Nucleus accumbens (tissue), 56 donors: ENCODE results near the gene CBS.
"Not testable (repeated sequence)": the region's sequence is repeated elsewhere in the genome, so short reads cannot be mapped to it uniquely, and the experiment has no call there.

Experiments used
- DNase-seq, 56 donors: peaks; one replicate each; lab custom pipeline; 2025; lab: John Stamatoyannopoulos, UW

CBS gene

GRCh38 chr21:43075170-43076022 is at the start of gene CBS:
TSS of gene CBS (minus strand) at chr21:43075835. CDS start at chr21:43072193, 3,642 bp downstream.
- not testable (repeated sequence) for DNase-seq

- DNase-seq, result not testable (repeated sequence)
Observed at GRCh38 chr21:43115956-43116355, 40.3 kb upstream of the CBS start.

DNA sequence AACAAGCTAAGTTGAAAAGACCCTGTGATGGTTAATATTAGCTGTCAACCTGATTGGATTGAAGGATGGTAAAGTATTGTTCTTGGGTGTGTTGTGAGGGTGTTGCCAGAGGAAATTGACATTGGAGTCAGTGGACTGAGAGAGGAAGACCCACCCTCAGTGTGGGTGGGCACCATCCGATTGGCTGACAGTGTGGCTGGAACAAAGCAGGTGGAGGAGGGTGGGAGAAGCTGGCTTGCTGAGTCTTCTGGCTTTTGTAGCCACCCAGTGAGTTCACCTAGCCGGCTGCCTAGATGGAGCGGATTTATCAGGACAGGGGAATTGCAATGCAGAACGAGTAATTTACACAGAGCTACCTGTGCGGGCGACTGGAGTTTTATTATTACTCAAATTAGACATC is 38.8 kb upstream of the CBS start:
- DNase-seq, result not testable (repeated sequence)

- not testable (repeated sequence) for DNase-seq
Observed at GRCh38 chr21:43109006-43109405, 33.4 kb upstream of the CBS start.

DNA sequence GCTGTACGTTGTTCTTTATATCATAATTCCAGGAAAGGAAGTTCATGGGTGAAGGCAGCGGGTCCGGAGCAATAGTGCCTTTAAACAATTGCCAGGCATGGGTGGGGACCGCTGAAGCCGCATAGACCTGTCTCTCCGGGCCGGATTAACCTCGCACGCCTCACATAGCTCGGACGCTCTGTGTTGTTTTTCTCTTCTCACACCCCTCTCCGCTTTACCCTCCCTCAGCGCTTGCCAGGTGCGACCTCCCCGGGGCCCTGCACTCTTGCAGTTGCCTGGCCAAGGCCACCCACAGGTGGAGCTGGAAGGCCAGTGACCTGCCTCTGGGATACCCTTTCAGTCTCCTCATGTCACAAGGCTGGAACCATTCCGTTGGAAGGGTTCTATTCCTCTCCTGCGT is 32.5 kb upstream of the CBS start:
- DNase-seq, result not testable (repeated sequence)

GRCh38 chr21:43107794-43108137 is 32.1 kb upstream of the CBS start:
- DNase-seq, result not testable (repeated sequence)

DNA sequence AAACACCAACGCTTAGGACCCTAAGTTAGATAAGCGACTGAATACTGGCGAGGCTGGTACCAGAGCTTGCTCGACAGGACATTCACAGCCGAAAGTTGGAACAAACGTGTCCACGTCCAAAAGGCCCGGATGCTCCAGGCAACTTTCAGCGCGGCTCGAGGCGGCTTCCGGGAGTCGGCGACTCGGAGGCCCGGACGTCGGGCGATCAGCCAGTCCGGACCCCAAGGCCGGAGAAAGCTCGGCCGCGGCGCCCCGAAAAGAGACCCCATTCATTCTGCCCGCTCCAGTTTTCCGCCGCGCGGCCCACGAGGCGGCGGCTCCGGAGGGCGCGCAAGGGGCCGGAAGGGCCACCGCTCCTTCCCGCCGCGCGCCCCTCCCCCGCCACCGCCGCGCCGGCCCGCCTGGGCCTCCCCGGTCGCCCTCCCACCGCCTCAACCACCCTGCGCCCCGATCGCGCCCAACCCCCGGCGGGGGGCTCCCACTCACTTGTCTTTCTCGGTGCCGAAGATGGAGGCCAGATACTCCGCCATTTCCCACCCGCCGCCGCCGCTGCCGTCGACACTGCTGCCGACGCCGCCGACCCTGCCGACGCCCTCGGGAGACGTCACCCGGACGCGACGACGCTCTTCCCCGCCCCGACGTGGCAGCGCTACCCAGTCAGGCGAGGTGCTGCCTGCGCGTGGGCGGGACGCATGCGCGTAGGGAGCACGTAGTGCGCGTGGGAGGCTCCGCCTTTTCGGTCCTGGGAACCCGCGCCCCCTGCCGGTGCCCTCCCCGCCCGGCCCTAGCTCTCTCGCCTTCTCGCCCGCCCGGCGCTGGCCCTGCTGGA is 31.5 kb upstream of the CBS start, which contains the start of gene U2AF1:
TSS of gene U2AF1 (minus strand) at position 606 of the 829 bp plus-strand sequence. CDS start at position 530, 76 bp downstream.
- DNase-seq, result not testable (repeated sequence)

- not testable (repeated sequence) for DNase-seq
Observed at GRCh38 chr21:43104642-43105041, 29.0 kb upstream of the CBS start.

- DNase-seq, result not testable (repeated sequence)
Observed at GRCh38 chr21:43102281-43102680, 26.6 kb upstream of the CBS start.

DNA sequence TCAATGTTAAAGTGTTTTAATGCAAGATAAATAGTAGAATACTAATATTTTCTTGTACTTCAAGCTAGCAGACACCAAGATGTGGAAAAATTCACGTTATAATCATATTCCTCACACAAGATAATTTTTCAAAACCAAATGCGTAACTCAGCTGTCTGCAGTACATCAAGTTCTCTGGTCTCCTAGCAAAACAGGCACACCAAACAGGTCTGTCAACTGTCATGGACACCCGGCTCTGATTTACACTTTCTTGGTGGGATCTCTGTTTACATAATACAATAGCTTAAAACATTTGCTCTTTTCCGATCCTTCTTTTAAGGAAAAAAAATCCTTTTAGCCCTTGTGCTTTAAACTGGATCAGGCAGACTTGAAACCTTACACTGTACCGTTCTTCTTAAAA is 26.0 kb upstream of the CBS start:
- DNase-seq, result not testable (repeated sequence)

DNA sequence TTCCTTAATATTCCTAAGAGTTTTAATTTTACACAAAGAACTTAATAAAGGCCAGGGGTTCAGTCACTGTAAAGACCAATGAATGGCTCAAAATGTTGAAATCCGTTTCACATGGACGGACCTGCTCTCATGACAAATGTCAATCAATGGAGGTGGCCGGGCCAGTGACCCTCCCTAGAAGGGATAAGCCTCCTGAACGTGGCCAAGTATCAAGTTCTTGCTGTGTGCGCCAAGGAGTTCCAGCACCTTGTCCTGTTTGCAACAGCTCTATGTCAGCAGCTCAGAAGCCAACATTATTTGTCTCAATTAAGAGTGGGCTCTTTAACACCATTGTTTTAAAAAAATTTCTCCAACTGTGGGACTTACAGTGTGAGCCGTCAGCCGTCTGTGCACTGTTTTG is 25.4 kb upstream of the CBS start:
- DNase-seq, result not testable (repeated sequence)

DNA sequence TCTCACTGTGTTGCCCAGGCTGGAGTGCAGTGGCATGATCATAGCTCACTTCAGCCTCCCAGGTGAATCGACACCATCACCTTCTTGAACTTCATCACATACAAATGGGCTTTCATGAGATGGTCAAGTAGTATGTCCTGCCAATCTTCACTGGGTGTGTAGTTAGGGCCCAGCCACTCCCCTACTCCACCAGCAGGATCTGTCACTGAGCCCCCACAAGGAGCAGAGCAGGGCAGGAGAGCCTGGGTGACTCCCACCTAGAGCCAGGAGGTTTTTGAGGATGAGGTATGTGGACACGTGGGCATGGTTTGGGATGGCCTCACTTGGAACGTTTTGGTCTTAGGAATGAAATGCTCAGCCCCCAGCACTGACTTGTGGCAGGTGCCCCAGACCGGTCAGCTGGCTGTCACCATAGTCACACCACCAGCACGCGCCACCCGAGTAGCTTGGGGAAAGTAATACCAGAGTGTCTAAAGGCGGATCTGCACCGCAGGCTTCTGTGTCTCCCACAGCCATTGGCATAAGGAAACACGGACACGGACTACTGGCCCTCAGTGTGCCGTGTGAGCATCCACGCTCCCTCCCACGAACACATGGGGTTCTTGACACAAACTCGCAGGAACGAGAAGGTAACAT is 16.5 kb upstream of the CBS start:
- not testable (repeated sequence) for DNase-seq

GRCh38 chr21:43090947-43091346 is 15.3 kb upstream of the CBS start:
- DNase-seq, result not testable (repeated sequence)

GRCh38 chr21:43089463-43089862 is 13.8 kb upstream of the CBS start:
- DNase-seq, result not testable (repeated sequence)

GRCh38 chr21:43082587-43083300 is 7.1 kb upstream of the CBS start:
- DNase-seq, result not testable (repeated sequence)

DNA sequence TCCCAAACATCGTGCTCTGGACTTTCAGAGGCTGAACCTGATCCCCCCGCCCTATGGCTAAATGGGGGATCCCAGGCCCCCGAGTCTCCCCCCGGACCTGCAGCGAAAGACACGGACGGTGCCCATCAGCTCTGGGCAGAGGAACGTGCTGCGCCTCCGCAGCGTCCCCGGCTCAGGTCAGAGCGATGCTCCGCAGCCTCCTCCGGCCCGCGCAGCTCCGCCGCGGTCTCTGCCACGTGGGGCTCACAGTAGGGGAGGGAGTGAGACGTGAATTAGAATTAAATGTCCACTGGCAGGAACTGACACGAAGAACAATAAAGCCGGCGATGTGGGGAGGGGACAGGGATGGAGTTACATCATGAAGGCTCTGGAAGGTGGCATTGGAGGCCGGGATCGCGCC is 1.0 kb upstream of the CBS start:
- not testable (repeated sequence) for DNase-seq

- not testable (repeated sequence) for DNase-seq
Observed at GRCh38 chr21:43076023-43076637, 495 bp upstream of the CBS start.

DNA sequence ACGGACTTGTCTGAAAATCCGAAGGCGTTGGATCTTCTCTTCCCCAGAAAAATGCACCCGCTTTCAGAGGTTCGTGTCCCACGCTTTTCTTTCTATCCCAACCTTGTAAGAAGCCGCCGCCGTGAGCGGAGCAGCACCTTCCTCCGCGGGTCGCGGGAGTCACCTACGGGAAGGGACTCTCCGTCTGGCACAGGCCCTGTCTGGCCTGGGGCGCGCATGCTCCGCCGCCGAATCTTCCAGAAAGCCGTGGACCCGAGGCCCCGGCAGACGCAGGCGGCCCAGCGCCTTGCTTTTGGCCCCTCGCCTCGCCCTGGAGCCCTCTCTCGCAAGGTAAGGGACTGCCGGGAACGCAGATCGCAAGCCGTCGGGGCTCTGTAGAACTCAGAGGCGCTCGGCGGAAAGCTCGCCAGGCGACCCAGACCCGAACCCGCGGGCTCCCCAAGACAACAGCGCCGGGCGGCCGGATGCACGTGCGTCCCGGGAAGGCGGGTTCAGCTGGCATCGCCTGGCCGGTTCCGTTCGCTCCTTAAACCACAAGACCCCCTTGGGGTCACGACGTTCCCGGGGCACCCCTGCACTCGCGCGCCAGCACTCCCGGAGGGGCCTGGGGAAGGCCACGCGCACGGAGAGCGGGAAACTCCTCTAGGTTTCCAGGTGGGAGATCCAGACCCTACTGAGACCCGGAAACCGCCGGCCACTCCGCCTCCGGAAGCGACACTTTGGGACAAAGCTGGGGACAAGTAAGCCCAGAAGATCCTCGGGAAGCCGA is 1.1 kb downstream of the CBS start:
- not testable (repeated sequence) for DNase-seq

DNA sequence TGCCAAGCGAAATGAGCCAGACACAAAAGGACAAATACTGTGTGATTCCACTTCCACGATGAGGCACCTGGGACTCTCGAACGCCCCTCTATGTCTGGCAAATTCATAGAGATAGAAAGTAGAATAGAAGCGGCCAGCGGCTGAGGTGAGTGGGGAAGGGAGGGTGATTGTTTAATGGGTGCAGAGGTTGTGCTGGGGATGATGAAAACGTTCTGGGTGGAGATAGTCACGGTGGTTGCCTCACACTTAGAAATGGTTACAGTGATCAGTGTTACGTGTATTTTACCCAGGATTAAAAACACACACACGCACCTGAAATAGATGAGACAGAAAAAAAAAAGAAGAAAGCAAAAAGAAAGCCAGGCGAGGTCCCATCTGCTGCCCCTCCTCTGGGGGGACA is 2.9 kb downstream of the CBS start:
- not testable (repeated sequence) for DNase-seq
